MM.1S (cell line): ENCODE data around the gene PHKA2.

Experiments used
- EZH2 ChIP-seq: fragments of 300-600 bp; sonication (generic); optimal IDR thresholded peaks from 2 replicates; pipeline ENCODE3; 2017; ENCODE audit warnings: low read depth, mild to moderate bottlenecking, antibody characterized with exemption, low read length, mixed read lengths
- EZH2phosphoT487 ChIP-seq: fragments of 300-600 bp; sonication (generic); IDR thresholded peaks from 2 replicates; pipeline ENCODE4 v1.6.1; 2018; ENCODE audit warnings: antibody characterized with exemption, low read length
- TF ChIP-seq, protein P1 (sequence below): fragments of 300-600 bp; sonication (generic); IDR thresholded peaks from 2 replicates; pipeline ENCODE4 v1.5.1; 2016; ENCODE audit warnings: antibody characterized with exemption, low read length, mixed read lengths

DNA sequence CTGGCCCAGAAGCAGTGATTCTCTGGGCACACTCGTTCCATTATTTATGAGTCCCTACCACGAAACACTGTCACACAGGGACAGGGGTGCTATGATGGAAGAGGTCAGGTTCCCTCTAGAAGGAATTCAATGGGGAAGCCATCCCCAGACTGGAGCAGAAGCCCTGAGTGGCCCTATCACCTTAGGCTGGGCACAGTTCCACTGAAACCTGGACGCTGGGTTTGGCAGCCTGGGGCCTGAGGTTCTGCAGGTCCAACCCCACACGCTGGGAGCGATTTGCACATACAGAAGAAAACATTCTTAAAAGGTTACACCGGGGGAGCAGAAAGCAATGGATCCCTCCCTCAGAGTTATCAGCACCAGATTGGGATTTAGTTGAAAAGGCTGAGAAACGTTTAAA is 63.3 kb downstream of the PHKA2 start:
- TF ChIP-seq, protein P1, sequence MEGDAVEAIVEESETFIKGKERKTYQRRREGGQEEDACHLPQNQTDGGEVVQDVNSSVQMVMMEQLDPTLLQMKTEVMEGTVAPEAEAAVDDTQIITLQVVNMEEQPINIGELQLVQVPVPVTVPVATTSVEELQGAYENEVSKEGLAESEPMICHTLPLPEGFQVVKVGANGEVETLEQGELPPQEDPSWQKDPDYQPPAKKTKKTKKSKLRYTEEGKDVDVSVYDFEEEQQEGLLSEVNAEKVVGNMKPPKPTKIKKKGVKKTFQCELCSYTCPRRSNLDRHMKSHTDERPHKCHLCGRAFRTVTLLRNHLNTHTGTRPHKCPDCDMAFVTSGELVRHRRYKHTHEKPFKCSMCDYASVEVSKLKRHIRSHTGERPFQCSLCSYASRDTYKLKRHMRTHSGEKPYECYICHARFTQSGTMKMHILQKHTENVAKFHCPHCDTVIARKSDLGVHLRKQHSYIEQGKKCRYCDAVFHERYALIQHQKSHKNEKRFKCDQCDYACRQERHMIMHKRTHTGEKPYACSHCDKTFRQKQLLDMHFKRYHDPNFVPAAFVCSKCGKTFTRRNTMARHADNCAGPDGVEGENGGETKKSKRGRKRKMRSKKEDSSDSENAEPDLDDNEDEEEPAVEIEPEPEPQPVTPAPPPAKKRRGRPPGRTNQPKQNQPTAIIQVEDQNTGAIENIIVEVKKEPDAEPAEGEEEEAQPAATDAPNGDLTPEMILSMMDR, result no peak
- no peak for TF ChIP-seq EZH2
- TF ChIP-seq EZH2phosphoT487, result no peak
